Mononuclear cell (primary cell): ENCODE data around the gene FANCE. TPM values are rescaled to one million over a fixed set of nuclear protein-coding genes. Genes with fewer than 3 reads are reported as not detected.

Source experiments
- H3K27me3 ChIP-seq: 2 replicates; pipeline ENCODE4 v1.6.0; 2011; ENCODE audit warnings: low read length, control low read depth; ENCODE audit not compliant: insufficient read depth
- H3K4me1 ChIP-seq: 2 replicates; pipeline ENCODE4 v1.5.1; 2011; ENCODE audit warnings: mild to moderate bottlenecking, low read length, control low read depth; ENCODE audit not compliant: insufficient read depth
- H3K4me3 ChIP-seq: 2 replicates; pipeline ENCODE4 v1.5.1; 2011; ENCODE audit warnings: mild to moderate bottlenecking, low read length, moderate library complexity
- H3K9me3 ChIP-seq: 2 replicates; pipeline ENCODE4 v1.5.1; 2011; ENCODE audit warnings: low read depth, mild to moderate bottlenecking, control low read depth, low read length
- total RNA-seq: library from RNA; depleted of rRNA; stranded (reverse); fragments of >200 nt; gene quantifications from one replicate; pipeline ENCODE4 v1.2.3, GENCODE V29; 2012

Gene FANCE
- total RNA-seq, 1 donor, result 1.4 TPM

DNA sequence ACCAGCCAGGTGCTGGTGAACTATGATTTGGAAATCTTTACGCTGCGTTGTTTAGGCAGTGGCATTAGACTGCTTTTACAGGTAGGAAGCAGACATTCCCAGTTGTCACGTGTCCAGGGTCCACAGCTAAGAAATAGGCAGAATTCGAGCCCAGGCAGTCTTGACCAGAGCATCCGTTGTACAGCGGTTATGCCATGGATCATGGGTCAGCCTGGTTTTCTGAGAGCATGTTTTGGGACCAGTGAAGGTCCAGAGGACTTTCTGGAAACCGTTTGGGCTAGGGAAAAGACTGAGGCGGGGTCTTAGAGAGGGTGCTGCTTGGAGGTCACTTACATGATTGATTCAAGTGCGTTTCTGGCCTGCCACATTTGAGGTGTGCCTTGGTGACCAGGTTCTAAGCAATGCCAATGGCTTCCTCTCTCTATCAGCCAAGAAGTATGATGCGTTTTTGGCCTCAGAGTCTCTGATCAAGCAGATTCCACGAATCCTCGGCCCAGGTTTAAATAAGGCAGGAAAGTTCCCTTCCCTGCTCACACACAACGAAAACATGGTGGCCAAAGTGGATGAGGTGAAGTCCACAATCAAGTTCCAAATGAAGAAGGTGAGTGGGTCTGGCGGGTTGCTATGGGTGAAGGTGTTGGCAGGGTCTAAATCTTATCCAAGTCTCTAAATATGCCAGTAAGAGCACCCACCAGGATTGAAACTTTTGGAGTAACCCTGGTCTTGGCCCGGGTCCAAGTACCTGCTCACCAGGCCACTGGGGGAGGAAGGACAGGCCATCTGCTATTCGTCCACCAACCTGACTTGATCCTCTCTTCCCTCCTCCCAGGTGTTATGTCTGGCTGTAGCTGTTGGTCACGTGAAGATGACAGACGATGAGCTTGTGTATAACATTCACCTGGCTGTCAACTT, 17.9 kb downstream of the FANCE start:
- peak overlapping the region; percentile 92 for H3K4me3 ChIP-seq
- H3K27me3 ChIP-seq, result no peaks in the 10 kb centered on the region
- H3K4me1 ChIP-seq, result peaks cover 27% of the 10 kb centered on the region
- H3K9me3 ChIP-seq, result no peaks in the 10 kb centered on the region

DNA sequence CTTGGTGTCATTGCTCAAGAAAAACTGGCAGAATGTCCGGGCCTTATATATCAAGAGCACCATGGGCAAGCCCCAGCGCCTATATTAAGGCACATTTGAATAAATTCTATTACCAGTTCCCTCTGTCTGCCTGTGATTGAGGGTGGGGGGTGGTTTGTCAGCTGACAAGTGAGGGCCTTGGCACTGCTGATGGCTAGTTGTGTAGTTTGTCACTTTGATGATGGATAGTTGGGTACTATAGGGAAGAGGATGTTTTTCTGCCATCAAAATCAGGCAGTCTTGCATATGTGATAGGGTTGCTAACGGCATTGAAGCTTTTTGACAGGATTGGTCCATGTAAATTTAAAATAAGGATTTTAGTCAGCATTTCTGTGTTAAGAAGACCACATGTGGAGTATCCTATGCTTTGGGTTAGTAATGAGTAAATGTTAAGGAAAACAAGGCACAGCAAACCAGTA, 18.6 kb downstream of the FANCE start:
- H3K27me3 ChIP-seq, result no peaks in the 10 kb centered on the region
- H3K4me3 ChIP-seq, result no peak overlapping the region
- no peaks in the 10 kb centered on the region for H3K9me3 ChIP-seq
- H3K4me1 ChIP-seq, result peaks cover 27% of the 10 kb centered on the region

DNA sequence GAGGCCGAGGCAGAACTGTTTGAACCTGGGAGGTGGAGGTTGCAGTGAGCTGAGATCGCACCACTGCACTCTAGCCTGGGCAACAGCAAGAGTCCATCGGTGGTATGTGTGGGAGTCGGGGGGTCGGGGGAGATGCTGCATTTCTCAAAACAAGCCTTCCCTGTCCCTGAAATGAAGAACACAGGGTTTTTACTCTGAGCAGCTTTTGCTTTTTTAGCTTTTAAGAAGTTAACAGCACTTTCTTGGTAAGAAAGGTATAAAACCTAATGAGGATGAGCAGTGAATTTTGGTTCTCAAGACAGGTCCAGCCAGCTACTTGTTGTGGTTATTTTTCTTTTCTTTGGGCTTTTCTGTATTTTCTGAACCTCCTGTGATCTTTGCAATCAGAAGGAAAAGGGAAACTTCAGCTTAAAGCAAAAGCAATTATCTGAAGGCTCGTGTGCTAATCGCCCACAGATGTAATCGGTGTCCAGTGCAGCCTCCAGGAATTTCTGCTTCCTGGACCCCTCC, 19.8 kb downstream of the FANCE start:
- Histone ChIP-seq H3K9me3 (no peaks in the 10 kb centered on the region), H3K4me1 (peaks cover 27% of the 10 kb centered on the region), H3K27me3 (no peaks in the 10 kb centered on the region), H3K4me3 (no peak overlapping the region)

DNA sequence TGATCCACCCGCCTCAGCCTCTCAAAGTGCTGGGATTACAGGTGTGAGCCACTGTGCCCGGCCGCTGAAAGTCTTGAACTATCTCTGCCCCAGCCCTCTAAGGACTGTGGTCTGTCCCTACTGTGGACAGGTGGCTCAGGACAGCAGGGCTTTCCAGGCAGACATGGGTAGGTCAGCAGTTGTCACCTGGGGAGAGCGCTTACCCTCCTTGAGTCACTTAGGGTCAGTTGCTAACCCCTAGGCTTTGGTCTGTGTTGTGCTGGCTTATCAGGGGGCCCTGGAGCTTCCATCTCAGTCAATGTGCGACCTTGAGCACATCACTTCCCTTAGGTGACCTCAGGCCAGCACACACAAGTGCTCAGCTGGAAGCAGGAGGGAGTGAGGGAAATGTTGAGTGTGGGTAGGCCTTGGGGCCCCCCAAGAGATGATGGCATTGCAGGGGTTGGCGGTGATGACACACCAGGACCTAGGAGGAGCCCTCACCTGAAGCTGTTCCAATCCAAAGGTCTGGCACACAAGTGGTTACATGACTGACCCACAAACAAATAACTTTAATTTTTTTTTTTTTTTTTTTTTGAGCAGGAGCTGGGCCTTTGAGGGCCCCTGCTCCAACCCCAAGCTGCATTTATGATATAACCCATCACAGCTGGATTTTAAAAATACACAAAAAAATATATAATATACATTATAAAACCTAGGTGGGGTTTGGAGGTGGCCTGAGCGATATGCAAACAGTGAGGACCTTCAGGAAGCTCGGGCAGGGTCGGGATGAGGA, 21.1 kb downstream of the FANCE start:
- no peak overlapping the region for H3K4me3 ChIP-seq
- no peaks in the 10 kb centered on the region for H3K9me3 ChIP-seq
- H3K27me3 ChIP-seq, result no peaks in the 10 kb centered on the region

DNA sequence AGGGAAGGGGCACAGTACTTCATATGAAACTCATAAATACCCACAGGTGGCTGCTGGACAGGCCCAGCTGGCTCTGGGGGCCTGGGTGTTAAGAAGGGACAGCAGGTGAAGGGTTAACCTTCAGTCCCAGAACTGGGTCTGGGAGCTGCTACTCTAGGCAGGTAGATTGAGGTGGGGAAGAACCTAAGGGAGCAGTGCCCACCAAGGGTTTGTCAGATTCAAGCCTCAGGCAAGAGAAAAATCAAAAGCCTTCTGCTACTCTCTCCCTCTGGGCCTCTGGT, 21.7 kb downstream of the FANCE start:
- Histone ChIP-seq H3K9me3 (no peaks in the 10 kb centered on the region), H3K27me3 (no peaks in the 10 kb centered on the region), H3K4me1 (peaks cover 19% of the 10 kb centered on the region), H3K4me3 (no peak overlapping the region)

More for the DNA sequence above, 21.1 kb downstream of the FANCE start:
- peaks cover 19% of the 10 kb centered on the region for H3K4me1 ChIP-seq

DNA sequence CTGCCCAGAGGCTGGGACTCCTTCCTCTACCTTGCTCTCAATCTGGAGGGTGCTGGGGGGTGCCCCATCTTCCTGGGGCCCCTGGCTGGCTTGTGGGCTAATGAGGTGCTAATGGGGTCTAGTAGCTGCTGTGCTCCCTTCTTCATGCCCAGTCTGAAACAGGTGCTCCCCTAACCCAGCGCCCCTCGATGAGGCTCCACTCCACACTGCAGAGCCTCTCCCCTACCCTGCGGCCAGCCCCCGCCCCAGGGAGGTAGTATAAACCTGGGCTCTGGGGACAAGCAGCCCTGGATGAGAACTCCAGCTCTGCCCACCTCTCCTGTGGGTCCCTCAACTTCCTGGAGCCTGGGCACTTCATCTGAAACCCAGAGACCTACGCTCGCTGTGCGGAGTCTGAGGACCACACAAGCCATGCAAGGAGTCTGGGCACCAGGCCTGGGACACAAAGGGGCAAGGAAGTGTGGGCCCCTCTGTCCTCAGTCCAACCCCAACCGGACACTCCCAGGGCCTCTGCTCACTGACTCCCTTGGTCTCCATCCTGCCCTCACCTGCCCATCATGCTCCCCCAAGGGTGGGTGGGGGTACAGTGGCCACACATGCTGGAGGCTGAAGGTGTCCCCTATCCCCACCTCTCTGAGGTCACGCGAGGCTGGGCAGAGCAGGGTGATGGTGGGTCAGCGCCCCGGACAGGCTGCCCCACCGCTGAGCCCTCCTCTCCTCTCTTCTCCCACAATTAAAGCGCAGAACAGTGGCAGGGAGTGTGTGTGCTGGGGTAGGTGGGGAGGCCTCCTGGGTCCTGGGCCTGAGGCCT, 22.2 kb downstream of the FANCE start:
- H3K27me3 ChIP-seq, result no peaks in the 10 kb centered on the region
- H3K4me1 ChIP-seq, result peaks cover 15% of the 10 kb centered on the region
- H3K4me3 ChIP-seq, result no peak overlapping the region
- H3K9me3 ChIP-seq, result no peaks in the 10 kb centered on the region

DNA sequence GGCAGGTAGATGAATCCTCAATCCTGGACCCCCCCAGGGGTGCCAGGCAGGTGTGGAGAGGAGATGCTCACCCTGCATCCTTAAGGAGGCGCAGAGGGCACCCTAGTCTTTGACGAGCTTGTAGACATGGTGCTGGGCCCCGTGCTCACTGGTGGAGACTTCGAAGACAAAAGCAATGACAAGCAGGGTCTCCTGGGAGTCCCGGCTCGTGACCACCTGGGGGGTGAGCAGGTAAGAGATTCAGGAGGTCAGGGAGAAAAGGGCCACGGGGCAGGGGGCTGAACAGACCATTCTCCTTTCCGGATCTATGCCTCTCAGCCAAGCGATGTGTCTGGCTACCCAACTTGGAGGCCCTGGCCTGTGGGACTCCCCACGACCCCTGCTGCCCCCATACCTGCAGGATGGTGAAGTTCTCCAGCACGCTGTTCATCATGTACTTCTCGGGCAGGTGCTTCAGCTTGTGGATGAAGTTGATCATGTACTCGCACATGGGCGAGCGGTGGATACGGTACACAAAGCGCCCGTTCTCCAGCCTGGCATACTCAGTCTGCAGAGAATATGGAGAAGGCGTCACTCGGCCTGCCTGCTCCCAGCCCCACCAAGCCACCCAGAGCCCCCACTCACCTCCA, 22.9 kb downstream of the FANCE start:
- Histone ChIP-seq H3K4me1 (peaks cover 7% of the 10 kb centered on the region), H3K27me3 (no peaks in the 10 kb centered on the region), H3K4me3 (no peak overlapping the region), H3K9me3 (no peaks in the 10 kb centered on the region)

DNA sequence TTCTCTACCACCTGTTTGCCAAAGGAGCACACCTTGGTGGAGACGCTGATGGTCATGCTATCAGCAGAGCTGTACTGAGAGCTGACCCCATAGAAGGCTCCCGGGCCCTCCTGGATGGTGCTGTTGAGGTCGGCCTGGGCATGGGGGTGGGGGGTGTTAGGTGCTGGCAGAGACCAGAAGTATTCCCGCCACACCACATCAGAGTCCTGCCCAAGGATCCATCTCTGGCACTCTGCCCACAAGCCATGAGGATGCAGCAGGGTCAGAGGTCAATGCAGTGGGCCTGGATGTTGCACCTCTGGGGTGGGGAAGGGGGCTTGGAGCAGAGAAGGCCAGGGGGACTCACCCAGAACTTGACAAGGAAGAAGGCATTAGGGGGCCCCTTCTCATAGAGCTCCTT, 23.4 kb downstream of the FANCE start:
- Histone ChIP-seq H3K27me3 (no peaks in the 10 kb centered on the region), H3K4me3 (no peak overlapping the region), H3K4me1 (peaks cover 2% of the 10 kb centered on the region), H3K9me3 (no peaks in the 10 kb centered on the region)

DNA sequence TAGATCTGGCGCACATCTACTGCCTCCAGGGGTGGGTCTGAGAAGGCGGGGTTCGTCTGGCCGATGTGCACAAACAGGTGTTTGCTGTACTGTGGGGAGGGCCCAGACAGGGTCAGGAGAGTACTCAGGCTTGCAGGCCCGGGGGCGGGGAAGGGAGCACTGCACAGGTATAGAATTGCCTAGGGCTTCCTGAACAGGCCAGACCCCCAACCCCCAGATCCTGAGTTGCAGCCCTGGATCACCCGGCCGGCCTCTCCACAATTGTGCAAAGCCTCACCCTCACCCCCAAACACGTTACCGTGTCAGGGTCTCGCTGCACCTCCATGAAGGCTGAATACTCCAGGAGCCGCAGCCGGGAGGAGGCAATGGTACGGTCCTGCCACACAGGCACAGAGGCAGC, 23.9 kb downstream of the FANCE start:
- Histone ChIP-seq H3K27me3 (no peaks in the 10 kb centered on the region), H3K4me3 (no peak overlapping the region), H3K9me3 (no peaks in the 10 kb centered on the region), H3K4me1 (no peaks in the 10 kb centered on the region)

DNA sequence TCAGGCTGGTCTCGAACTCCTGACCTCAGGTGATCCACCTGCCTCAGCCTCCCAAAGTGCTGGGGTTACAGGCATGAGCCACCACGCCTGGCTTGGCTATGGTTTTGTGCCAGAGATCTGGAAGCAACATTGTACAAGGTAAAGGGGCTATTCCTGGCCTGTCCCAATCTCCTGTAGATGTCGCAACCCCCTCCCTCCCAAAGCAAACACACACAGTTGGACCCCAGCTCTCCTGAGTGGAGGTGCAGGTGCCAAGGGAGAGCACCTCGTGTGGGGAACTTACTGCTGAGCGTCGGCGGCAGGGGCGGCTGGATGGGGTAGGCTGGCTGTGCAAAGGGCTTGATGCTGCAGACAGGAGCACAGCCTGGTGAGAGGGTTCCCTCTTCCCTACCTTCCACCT, 24.9 kb downstream of the FANCE start:
- H3K27me3 ChIP-seq, result no peaks in the 10 kb centered on the region
- H3K4me3 ChIP-seq, result no peak overlapping the region
- no peaks in the 10 kb centered on the region for H3K4me1 ChIP-seq

DNA sequence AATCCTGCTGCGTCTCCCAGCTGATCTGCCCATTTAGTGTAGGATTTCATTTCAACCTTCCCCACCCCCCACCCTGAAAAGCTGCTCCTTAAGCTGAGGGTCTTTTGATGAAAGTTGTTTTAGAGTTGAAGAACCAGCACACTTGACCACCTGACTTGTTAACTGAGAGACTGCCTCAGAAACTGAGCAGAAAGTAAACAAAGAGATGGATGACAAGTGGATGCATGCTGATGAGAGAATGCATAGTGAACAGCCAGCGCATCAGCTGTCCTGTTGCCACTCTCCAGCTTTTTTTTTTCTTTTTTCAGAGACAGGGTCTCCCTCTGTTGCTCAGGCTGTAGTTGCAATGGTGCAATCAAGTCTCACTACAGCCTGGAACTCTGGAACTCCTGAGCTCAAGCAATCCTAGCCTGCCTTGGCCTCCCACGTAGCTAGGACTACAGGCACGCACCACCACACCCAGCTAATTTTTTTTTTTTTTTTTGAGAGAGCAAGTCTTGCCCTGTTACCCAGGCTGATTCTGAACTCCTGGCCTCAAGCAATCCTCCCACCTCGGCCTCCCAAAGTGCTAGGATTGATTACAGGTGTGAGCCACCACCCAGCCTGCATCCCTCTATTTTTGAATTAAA, 25.5 kb downstream of the FANCE start:
- H3K4me3 ChIP-seq, result no peak overlapping the region
- H3K9me3 ChIP-seq, result no peaks in the 10 kb centered on the region
- no peaks in the 10 kb centered on the region for H3K4me1 ChIP-seq
- no peaks in the 10 kb centered on the region for H3K27me3 ChIP-seq

More for the DNA sequence above, 24.9 kb downstream of the FANCE start:
- no peaks in the 10 kb centered on the region for H3K9me3 ChIP-seq

DNA sequence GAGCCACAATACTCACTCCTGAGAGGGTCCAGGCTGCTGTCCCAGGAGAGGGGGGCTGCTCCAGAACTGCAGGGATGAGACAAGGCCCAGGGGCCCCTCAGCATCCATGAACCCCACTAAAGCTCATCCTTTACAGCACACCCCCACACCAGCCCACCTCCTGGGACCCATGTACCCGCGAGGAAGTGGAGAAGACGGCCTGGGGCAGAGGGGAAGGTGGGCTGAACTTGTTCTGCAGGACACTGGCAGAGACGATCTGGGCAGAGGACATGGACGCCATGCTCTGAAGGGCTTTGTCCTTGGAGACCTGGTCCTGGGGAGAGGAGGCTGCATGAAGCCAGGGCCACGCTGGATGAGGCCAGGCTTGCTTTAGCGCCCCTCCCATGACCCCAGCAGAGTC, 26.1 kb downstream of the FANCE start:
- no peaks in the 10 kb centered on the region for H3K27me3 ChIP-seq
- no peak overlapping the region for H3K4me3 ChIP-seq
- no peaks in the 10 kb centered on the region for H3K9me3 ChIP-seq

DNA sequence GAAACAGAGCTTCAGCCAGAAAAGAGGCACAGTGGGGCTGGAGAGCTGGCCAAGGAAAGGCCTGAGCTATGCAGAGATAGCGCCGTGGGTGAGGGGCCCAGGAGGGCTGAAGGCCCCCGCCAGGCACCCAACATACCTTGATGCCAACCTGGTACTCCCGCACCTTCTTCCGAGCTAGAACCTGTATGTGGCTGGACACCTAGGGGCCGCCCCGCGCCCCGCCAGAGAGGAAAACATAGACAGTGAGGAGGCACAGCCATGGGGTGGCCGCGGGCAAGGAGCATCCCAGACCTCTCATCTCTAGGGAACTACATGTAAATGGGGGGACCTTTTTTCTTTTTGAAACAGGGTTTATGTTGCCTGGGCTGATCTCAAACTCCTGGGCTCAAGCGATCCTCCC, 28.0 kb downstream of the FANCE start:
- no peaks in the 10 kb centered on the region for H3K27me3 ChIP-seq
- H3K9me3 ChIP-seq, result no peaks in the 10 kb centered on the region
- H3K4me3 ChIP-seq, result no peak overlapping the region
- H3K4me1 ChIP-seq, result no peaks in the 10 kb centered on the region

More for the DNA sequence above, 26.1 kb downstream of the FANCE start:
- no peaks in the 10 kb centered on the region for H3K4me1 ChIP-seq

DNA sequence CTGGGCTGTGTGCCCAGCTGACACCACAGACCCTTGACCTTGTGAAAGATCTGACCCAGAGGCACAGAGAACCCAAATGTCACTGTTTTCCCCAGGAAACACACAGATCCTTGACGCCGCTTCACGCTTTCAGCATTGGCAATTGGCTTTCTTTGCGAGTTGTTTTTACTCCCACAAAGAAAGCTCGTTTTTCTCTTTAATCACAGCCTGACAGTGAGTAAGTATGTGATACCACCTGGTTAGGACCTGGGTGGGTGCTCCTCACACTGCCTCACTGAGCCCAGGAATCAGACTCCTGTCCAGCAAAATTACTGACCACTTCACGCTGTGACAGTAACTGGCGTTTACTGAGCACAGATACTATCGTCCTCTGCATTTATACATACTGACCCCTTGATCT, 29.1 kb downstream of the FANCE start:
- no peaks in the 10 kb centered on the region for H3K27me3 ChIP-seq
- no peaks in the 10 kb centered on the region for H3K9me3 ChIP-seq
- H3K4me1 ChIP-seq, result no peaks in the 10 kb centered on the region
- H3K4me3 ChIP-seq, result no peak overlapping the region
